ENCODE measurements around the gene LRRC71. TPM values are rescaled to one million over a fixed set of nuclear protein-coding genes. Genes with fewer than 3 reads are reported as not detected.

The LRRC71 gene
- total and polyA plus RNA-seq, 2 experiments from 2014 or later, result 0.24 TPM; not detected in 1

DNA sequence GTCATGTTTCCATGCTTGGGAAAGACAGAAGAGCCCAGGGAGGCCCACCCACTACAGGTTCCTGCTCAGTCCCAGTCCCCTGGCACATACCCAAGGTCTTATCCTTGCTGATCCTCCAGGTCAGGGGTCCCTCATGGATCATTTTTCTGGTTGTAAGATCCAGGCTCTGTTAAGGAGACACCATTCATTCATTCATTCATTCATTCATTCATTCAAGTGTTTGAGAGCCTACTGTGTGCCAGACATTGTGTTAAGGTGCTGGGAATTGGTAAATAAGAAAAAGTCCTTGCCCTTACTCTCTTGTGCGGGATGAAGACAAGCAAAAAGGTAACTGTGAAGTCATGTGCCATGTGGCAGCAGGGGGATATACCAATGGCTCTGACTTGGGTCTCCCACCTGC, 23.8 kb downstream of the LRRC71 start:
- peaks cover 10% of the 10 kb centered on the region for H3K36me3 ChIP-seq (ENCODE audit: insufficient read depth)
- no peak overlapping the region for H3K27ac Mint-ChIP-seq
- H3K4me2 ChIP-seq, result no peak overlapping the region
- no peak overlapping the region for H2AFZ ChIP-seq
- no peaks in the 10 kb centered on the region for H3K9me2 ChIP-seq (ENCODE audit: insufficient read depth)
- H3K27me3 Mint-ChIP-seq (ENCODE audit: insufficient read depth, low read depth, poor library complexity), result peaks cover 12% of the 10 kb centered on the region
- H3K4me1 ChIP-seq (ENCODE audit: insufficient read depth), result no peaks in the 10 kb centered on the region
- H3K4me3 ChIP-seq, result no peak overlapping the region
- H3K4me1 Mint-ChIP-seq, result peaks cover 5% of the 10 kb centered on the region
- no peaks in the 10 kb centered on the region for H3K27me3 ChIP-seq (ENCODE audit: insufficient read depth)
- no peaks in the 10 kb centered on the region for H3K79me2 ChIP-seq (replicated peaks; ENCODE audit: insufficient read depth)
- DNase-seq (ENCODE audit: low spot score) (no peak), ATAC-seq (no peak)
- peaks cover 70% of the 10 kb centered on the region for H3K36me3 Mint-ChIP-seq (ENCODE audit: low read depth)
- H3K9me3 Mint-ChIP-seq, result no peaks in the 10 kb centered on the region
- no peaks in the 10 kb centered on the region; the same call in 1 of the 2 replicates for H4K20me1 ChIP-seq (replicated peaks; ENCODE audit: insufficient read depth)
- no peaks in the 10 kb centered on the region for H3F3A ChIP-seq (replicated peaks; ENCODE audit: low read depth)
- H3K27ac ChIP-seq (ENCODE audit: low read depth), result no peak overlapping the region
- H3K4me3 Mint-ChIP-seq, result no peak overlapping the region
- TF ChIP-seq ZNF114 (CRISPR knock-in tag; IDR thresholded peaks at IDR 0.05) (no peak), ZNF331 (CRISPR knock-in tag; IDR thresholded peaks at IDR 0.05; ENCODE audit: low read depth) (no peak), JUNB (IDR thresholded peaks at IDR 0.05; ENCODE audit: unreplicated experiment) (no peak), POLR2AphosphoS5 (IDR thresholded peaks at IDR 0.05; ENCODE audit: low read depth) (no peak), CREB1 (CRISPR knock-in tag; IDR thresholded peaks at IDR 0.05; ENCODE audit: low read depth) (no peak), EZH2 (IDR thresholded peaks at IDR 0.05; ENCODE audit: low read depth, unreplicated experiment) (no peak), STAT1 (IDR thresholded peaks at IDR 0.05; ENCODE audit: unreplicated experiment) (no peak), EZH2phosphoT487 (IDR thresholded peaks at IDR 0.05; ENCODE audit: unreplicated experiment) (no peak), NANOG (IDR thresholded peaks at IDR 0.05; ENCODE audit: borderline replicate concordance) (no peak)
- TF ChIP-seq, protein P1, sequence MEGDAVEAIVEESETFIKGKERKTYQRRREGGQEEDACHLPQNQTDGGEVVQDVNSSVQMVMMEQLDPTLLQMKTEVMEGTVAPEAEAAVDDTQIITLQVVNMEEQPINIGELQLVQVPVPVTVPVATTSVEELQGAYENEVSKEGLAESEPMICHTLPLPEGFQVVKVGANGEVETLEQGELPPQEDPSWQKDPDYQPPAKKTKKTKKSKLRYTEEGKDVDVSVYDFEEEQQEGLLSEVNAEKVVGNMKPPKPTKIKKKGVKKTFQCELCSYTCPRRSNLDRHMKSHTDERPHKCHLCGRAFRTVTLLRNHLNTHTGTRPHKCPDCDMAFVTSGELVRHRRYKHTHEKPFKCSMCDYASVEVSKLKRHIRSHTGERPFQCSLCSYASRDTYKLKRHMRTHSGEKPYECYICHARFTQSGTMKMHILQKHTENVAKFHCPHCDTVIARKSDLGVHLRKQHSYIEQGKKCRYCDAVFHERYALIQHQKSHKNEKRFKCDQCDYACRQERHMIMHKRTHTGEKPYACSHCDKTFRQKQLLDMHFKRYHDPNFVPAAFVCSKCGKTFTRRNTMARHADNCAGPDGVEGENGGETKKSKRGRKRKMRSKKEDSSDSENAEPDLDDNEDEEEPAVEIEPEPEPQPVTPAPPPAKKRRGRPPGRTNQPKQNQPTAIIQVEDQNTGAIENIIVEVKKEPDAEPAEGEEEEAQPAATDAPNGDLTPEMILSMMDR (conservative IDR thresholded peaks at IDR 0.05; ENCODE audit: low read depth in 2 of 2), result no peak
- TF ChIP-seq, protein P2, sequence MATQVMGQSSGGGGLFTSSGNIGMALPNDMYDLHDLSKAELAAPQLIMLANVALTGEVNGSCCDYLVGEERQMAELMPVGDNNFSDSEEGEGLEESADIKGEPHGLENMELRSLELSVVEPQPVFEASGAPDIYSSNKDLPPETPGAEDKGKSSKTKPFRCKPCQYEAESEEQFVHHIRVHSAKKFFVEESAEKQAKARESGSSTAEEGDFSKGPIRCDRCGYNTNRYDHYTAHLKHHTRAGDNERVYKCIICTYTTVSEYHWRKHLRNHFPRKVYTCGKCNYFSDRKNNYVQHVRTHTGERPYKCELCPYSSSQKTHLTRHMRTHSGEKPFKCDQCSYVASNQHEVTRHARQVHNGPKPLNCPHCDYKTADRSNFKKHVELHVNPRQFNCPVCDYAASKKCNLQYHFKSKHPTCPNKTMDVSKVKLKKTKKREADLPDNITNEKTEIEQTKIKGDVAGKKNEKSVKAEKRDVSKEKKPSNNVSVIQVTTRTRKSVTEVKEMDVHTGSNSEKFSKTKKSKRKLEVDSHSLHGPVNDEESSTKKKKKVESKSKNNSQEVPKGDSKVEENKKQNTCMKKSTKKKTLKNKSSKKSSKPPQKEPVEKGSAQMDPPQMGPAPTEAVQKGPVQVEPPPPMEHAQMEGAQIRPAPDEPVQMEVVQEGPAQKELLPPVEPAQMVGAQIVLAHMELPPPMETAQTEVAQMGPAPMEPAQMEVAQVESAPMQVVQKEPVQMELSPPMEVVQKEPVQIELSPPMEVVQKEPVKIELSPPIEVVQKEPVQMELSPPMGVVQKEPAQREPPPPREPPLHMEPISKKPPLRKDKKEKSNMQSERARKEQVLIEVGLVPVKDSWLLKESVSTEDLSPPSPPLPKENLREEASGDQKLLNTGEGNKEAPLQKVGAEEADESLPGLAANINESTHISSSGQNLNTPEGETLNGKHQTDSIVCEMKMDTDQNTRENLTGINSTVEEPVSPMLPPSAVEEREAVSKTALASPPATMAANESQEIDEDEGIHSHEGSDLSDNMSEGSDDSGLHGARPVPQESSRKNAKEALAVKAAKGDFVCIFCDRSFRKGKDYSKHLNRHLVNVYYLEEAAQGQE (IDR thresholded peaks at IDR 0.05; ENCODE audit: unreplicated experiment), result no peak
- TF ChIP-seq, protein P3, sequence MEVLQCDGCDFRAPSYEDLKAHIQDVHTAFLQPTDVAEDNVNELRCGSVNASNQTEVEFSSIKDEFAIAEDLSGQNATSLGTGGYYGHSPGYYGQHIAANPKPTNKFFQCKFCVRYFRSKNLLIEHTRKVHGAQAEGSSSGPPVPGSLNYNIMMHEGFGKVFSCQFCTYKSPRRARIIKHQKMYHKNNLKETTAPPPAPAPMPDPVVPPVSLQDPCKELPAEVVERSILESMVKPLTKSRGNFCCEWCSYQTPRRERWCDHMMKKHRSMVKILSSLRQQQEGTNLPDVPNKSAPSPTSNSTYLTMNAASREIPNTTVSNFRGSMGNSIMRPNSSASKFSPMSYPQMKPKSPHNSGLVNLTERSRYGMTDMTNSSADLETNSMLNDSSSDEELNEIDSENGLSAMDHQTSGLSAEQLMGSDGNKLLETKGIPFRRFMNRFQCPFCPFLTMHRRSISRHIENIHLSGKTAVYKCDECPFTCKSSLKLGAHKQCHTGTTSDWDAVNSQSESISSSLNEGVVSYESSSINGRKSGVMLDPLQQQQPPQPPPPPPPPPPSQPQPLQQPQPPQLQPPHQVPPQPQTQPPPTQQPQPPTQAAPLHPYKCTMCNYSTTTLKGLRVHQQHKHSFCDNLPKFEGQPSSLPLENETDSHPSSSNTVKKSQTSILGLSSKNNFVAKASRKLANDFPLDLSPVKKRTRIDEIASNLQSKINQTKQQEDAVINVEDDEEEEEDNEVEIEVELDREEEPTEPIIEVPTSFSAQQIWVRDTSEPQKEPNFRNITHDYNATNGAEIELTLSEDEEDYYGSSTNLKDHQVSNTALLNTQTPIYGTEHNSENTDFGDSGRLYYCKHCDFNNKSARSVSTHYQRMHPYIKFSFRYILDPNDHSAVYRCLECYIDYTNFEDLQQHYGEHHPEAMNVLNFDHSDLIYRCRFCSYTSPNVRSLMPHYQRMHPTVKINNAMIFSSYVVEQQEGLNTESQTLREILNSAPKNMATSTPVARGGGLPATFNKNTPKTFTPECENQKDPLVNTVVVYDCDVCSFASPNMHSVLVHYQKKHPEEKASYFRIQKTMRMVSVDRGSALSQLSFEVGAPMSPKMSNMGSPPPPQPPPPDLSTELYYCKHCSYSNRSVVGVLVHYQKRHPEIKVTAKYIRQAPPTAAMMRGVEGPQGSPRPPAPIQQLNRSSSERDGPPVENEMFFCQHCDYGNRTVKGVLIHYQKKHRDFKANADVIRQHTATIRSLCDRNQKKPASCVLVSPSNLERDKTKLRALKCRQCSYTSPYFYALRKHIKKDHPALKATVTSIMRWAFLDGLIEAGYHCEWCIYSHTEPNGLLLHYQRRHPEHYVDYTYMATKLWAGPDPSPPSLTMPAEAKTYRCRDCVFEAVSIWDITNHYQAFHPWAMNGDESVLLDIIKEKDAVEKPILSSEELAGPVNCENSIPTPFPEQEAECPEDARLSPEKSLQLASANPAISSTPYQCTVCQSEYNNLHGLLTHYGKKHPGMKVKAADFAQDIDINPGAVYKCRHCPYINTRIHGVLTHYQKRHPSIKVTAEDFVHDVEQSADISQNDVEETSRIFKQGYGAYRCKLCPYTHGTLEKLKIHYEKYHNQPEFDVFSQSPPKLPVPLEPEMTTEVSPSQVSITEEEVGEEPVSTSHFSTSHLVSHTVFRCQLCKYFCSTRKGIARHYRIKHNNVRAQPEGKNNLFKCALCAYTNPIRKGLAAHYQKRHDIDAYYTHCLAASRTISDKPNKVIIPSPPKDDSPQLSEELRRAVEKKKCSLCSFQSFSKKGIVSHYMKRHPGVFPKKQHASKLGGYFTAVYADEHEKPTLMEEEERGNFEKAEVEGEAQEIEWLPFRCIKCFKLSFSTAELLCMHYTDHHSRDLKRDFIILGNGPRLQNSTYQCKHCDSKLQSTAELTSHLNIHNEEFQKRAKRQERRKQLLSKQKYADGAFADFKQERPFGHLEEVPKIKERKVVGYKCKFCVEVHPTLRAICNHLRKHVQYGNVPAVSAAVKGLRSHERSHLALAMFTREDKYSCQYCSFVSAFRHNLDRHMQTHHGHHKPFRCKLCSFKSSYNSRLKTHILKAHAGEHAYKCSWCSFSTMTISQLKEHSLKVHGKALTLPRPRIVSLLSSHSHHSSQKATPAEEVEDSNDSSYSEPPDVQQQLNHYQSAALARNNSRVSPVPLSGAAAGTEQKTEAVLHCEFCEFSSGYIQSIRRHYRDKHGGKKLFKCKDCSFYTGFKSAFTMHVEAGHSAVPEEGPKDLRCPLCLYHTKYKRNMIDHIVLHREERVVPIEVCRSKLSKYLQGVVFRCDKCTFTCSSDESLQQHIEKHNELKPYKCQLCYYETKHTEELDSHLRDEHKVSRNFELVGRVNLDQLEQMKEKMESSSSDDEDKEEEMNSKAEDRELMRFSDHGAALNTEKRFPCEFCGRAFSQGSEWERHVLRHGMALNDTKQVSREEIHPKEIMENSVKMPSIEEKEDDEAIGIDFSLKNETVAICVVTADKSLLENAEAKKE (CRISPR knock-in tag; IDR thresholded peaks at IDR 0.05), result no peak
- TF ChIP-seq, protein P4, sequence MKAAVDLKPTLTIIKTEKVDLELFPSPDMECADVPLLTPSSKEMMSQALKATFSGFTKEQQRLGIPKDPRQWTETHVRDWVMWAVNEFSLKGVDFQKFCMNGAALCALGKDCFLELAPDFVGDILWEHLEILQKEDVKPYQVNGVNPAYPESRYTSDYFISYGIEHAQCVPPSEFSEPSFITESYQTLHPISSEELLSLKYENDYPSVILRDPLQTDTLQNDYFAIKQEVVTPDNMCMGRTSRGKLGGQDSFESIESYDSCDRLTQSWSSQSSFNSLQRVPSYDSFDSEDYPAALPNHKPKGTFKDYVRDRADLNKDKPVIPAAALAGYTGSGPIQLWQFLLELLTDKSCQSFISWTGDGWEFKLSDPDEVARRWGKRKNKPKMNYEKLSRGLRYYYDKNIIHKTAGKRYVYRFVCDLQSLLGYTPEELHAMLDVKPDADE (IDR thresholded peaks at IDR 0.05), result no peak

All from GM23338 (cell line).